LNCAP (cell line): ENCODE measurements around the gene TF.

Experiments used
- TF ChIP-seq, protein P1 (sequence below): fragments of 450-650 bp; IDR thresholded peaks from 2 replicates; pipeline ENCODE4 v1.5.1; 2017; ENCODE audit warnings: mild to moderate bottlenecking

Gene TF

DNA sequence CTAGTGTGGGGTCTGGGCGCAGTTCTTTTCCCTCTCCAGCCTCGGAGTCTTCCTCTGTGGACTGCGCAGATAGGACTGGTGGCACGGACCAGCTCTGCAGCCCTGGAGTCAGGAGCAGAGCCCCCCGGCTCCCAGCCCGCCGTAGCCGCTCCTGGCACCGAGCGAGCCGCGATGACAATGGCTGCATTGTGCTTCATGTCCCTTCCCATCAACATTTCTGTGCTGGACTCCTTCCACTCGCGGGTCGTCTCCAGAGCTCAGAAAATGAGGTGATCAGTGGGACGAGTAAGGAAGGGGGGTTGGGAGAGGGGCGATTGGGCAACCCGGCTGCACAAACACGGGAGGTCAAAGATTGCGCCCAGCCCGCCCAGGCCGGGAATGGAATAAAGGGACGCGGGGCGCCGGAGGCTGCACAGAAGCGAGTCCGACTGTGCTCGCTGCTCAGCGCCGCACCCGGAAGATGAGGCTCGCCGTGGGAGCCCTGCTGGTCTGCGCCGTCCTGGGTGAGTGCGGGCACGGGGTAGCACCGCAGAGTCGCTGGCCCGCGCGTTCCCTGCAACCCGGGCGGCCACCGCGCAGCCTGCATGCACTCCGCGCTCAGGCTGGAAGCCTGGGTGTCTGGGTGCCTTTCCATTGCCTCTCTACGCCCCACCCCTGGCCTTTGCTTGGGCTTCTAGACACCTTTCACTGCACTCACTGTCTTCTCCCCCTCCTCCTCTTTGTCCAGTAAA is at the start of gene TF:
TSS of gene TF (plus strand) at position 413 of the 731 bp plus-strand sequence. CDS start at position 461, 48 bp downstream.
- TF ChIP-seq, protein P1, sequence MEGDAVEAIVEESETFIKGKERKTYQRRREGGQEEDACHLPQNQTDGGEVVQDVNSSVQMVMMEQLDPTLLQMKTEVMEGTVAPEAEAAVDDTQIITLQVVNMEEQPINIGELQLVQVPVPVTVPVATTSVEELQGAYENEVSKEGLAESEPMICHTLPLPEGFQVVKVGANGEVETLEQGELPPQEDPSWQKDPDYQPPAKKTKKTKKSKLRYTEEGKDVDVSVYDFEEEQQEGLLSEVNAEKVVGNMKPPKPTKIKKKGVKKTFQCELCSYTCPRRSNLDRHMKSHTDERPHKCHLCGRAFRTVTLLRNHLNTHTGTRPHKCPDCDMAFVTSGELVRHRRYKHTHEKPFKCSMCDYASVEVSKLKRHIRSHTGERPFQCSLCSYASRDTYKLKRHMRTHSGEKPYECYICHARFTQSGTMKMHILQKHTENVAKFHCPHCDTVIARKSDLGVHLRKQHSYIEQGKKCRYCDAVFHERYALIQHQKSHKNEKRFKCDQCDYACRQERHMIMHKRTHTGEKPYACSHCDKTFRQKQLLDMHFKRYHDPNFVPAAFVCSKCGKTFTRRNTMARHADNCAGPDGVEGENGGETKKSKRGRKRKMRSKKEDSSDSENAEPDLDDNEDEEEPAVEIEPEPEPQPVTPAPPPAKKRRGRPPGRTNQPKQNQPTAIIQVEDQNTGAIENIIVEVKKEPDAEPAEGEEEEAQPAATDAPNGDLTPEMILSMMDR = no peak

DNA sequence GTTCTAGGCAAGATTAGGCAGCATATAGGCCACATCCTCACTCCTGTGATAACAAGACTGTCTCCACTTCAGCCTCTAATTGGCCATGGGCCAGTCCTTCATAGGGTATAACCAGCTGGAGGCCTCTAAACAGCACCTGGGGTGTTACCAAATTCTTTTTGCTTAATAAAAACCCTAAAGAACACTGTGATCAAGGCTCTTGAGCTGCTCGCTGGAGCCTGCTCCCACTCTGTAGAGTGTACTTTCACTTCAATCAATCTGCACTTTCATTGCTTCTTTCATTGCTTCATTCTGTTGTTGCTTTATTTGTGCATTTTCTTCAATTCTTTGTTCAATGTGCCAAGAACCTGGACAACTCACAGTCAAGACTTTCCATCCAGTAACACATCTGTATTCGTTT is 48.2 kb upstream of the TF start:
- TF ChIP-seq, protein P1 = no peak

DNA sequence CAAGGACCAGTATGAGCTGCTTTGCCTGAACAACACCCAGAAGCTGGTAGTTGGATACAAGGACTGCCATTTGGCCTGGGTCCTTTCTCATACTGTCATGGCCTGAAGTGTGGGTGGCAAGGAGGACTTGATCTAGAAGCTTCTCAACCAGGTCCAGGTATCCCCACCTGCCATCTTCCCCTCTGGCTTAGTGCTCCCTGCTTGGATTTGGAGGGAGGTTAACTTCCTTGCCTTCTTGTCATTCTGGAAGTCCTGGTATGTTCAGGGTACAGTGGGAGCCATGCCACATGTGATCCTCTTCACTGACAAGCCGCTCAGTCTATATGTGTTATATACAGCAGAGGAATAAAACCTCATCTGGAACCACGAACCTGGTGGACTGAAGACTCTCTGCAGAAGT is 46.7 kb upstream of the TF start:
- TF ChIP-seq, protein P1 = no peak

DNA sequence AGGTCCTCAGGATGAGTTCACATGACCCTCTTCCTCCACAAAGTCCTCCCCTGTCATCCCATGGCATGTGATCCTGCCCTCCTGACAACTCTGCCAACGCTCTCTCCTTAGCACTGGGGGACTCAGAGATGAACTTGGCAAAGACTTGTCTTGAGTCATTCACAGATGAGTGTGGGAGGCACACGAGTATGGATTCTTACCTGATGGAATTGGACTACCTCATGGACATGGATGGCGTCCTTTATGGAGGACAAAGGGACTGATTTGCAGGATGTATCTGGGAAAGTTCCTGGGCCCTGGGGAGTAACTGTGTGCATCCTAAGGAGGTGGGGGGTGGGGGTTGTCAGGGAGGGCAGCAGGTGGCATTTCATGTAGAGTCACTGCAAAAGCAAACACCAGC is 46.3 kb upstream of the TF start:
- TF ChIP-seq, protein P1 = no peak

DNA sequence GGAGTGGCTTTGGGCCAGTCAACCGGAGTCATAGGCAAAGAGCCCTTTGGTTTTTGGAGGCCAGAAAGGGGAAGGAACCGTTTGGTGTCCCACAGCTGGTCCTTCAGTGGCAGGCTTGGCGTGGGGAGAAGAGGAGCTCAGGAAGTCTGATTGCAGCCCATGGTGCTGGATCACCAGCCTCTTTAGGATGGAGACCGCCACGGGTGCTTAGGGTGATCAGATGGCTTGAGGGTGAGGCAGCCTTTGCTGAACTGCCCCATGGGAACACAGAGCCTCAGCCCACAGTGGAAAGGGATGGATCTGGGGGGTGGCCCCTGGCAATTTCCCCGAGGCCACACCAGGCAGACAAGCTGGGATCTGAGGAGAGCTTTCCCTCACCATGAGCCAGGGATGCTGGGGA is 45.8 kb upstream of the TF start:
- TF ChIP-seq, protein P1 = no peak

DNA sequence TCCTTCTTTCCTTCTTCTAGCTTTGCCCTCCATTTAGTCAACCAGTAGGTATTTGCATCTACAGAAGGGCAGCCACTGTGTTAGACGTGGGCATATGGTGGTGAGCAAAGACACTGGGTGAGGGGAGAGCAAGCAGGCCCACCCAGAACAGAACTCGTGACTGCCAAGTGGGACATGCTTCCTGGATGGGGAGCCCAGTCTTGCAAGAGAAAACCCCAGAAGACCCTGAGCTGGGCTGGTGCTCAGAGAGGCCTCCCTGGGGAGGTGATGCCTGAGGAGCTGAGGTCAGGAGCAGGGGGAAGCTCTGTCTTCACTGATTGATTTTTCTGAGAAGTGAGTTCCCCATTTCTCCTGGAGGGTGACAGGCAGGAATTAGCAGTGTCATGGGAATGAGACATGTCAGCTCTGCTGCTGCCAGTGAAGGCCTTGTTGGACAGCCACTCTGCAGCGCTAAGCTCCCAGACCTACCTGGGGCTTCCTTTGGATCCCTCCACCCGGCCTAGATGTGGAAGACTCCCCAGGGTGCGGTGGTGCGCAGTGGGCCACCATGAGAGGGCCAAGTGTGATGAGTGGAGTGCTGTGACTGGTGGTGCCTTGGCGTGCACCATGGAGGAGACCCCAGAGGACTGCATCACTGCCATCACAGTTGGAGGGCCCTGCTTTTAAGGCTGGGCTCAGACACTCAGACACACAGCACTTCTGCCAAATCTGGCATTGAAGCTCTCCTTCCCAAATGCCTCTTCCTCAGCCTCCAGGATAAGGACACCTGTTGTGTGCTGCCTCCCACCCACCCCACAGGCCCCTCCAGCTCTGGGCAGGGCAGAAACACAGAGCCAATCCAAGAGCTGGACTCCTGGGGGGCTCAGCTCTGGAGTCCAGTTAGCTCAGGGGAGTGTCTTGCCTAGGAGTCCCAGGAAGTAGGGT is 44.5 kb upstream of the TF start:
- TF ChIP-seq, protein P1 = no peak

DNA sequence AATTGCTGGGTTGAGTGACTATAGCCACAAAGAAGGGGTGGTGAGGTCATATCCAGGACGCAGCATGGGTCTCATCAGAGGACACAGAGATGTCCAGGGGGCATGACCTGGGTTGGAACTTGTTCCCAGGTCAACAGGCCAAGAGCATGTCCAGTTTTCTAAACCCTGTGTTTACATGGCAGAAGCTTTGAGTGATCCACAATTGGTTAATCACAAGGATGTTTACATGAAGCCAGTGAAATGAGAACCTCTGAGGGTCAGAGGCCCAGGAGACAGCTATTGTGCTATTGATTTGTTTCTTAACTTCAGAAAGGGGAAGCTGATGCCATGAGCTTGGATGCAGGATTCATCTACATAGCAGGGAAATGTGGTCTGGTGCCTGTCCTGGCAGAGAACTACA is 42.3 kb upstream of the TF start:
- TF ChIP-seq, protein P1 = no peak
